ENCODE results near the gene LSAMP. TPM values are rescaled to one million over a fixed set of nuclear protein-coding genes. Genes with fewer than 3 reads are reported as not detected.

Gene LSAMP
- total and polyA plus RNA-seq, 2 of the 8 experiments (the other 6 are each of a cell fraction or from before 2014, with no cell fraction given): 1.8 to 5.7 TPM

GRCh38 chr3:115792206-115792955 lies 652.9 kb downstream of the LSAMP start:
- H3K27me3 ChIP-seq (replicated peaks in 1 of 4; ENCODE audit: control insufficient read depth in 3 of 4, extremely low read depth in 1 of 4, insufficient read depth in 3 of 4, low read length in 3 of 4): no peaks in the 10 kb centered on the region
- DNase-seq (ENCODE audit: low read depth in 1 of 2, low spot score in 2 of 2): no peak
- no peak overlapping the region for H3K27ac ChIP-seq (ENCODE audit: low read depth, low read length)
- no peak overlapping the region for H2BK120ac ChIP-seq (replicated peaks; ENCODE audit: low read depth, low read length)
- no peaks in the 10 kb centered on the region for H4K20me1 ChIP-seq (replicated peaks in 1 of 2; ENCODE audit: control insufficient read depth in 1 of 2, insufficient read depth in 2 of 2, low read length in 2 of 2)
- H3K4me1 ChIP-seq (replicated peaks in 1 of 4; ENCODE audit: control insufficient read depth in 3 of 4, insufficient read depth in 4 of 4, low read length in 3 of 4): no peaks in the 10 kb centered on the region
- no peak overlapping the region for H3K18ac ChIP-seq (ENCODE audit: extremely low read depth, low read length)
- no peak overlapping the region for H2BK5ac ChIP-seq (ENCODE audit: low read depth, low read length)
- CTCF ChIA-PET (ENCODE audit: partially characterized antibody): interaction anchor here (0.7 kb wide), 1 partner anchor 130 kb away, joined by 3 read pairs; no protein-coding TSS in a partner anchor
- FAIRE-seq: no peak
- H3K4me2 ChIP-seq (ENCODE audit: insufficient read depth in 1 of 2, low read depth in 2 of 2, low read length in 2 of 2): no peak overlapping the region
- POLR2A ChIA-PET (ENCODE audit: partially characterized antibody): interaction anchor here (0.6 kb wide), 1 partner anchor 305 kb away, joined by 3 read pairs; no protein-coding TSS in a partner anchor
- H3K79me2 ChIP-seq (ENCODE audit: control insufficient read depth in 1 of 2, insufficient read depth in 2 of 2, low read length in 2 of 2): no peaks in the 10 kb centered on the region
- no peak overlapping the region for H4K91ac ChIP-seq (replicated peaks; ENCODE audit: insufficient read length, low read length)
- peak overlapping the region; percentile 66; the same call in 1 of the 2 replicates for H2BK20ac ChIP-seq (ENCODE audit: low read length)
- no peak overlapping the region for H3K56ac ChIP-seq (replicated peaks; ENCODE audit: insufficient read length, low read depth, low read length)
- H3K14ac ChIP-seq (ENCODE audit: insufficient read length): no peak overlapping the region
- H3K79me1 ChIP-seq (ENCODE audit: low read depth, low read length): no peaks in the 10 kb centered on the region
- H2BK15ac ChIP-seq (ENCODE audit: low read length): no peak overlapping the region
- H3K23me2 ChIP-seq (ENCODE audit: low read depth, low read length): no peaks in the 10 kb centered on the region
- 80% methylated on average over 6 of the region's 6 CpGs; no CpG with 5 or more reads in 1 of the 2 experiments for WGBS, 2 experiments (ENCODE audit: extremely low coverage in 1 of 2, insufficient coverage in 1 of 2, insufficient read length in 1 of 2, insufficient replicate concordance in 2 of 2, low coverage in 1 of 2, low lambda C conversion rate in 2 of 2, missing lambda C conversion rate in 1 of 2)
- no peak overlapping the region for H3K23ac ChIP-seq (ENCODE audit: insufficient read length)
- no peaks in the 10 kb centered on the region for H3K36me3 ChIP-seq (ENCODE audit: control insufficient read depth in 2 of 4, insufficient read depth in 4 of 4, low read length in 3 of 4)
- peaks cover 0 to 2% of the 10 kb centered on the region in 2 experiments; a peak in 1 of 4 replicates for H3K9me3 ChIP-seq (ENCODE audit: insufficient read depth in 2 of 2, low read depth in 1 of 2, low read length in 1 of 2)
- no peak overlapping the region for H2AK5ac ChIP-seq (ENCODE audit: low read depth, low read length)
- no peak overlapping the region for H3K4me3 ChIP-seq (ENCODE audit: extremely low read depth in 1 of 4, insufficient read depth in 2 of 4, low read depth in 3 of 4, low read length in 4 of 4)
- H4K5ac ChIP-seq (ENCODE audit: insufficient read length, low read depth, low read length): no peak overlapping the region
- H2BK12ac ChIP-seq (ENCODE audit: low read depth, low read length): no peak overlapping the region
- no peak overlapping the region for H3K9ac ChIP-seq (replicated peaks in 1 of 4; ENCODE audit: extremely low read depth in 1 of 4, low read depth in 3 of 4, low read length in 3 of 4)
- H3K4ac ChIP-seq (replicated peaks; ENCODE audit: insufficient read length, low read depth, low read length): no peak overlapping the region
- no peak overlapping the region for H4K8ac ChIP-seq (ENCODE audit: extremely low read depth, insufficient read depth, low read length)
- no peak overlapping the region for H2AFZ ChIP-seq (ENCODE audit: low read length)
- no peak for TF ChIP-seq EZH2 (IDR thresholded peaks at IDR 0.05; ENCODE audit: low read depth, low read length, severe bottlenecking)
- no peak for TF ChIP-seq RFX5 (IDR thresholded peaks at IDR 0.05; ENCODE audit: borderline replicate concordance, low read depth, low read length)
- no peak for TF ChIP-seq PHF8 (conservative IDR thresholded peaks at IDR 0.05; ENCODE audit: low read depth, low read length)
- TF ChIP-seq SIRT6 (IDR thresholded peaks at IDR 0.05; ENCODE audit: low read length): no peak
- TF ChIP-seq TBP (IDR thresholded peaks at IDR 0.05; ENCODE audit: low read depth, low read length): no peak
- TF ChIP-seq HDAC6 (IDR thresholded peaks at IDR 0.05; ENCODE audit: low read depth, low read length): no peak
- no peak for TF ChIP-seq BACH1 (IDR thresholded peaks at IDR 0.05; ENCODE audit: low read length)
- TF ChIP-seq TEAD4 (IDR thresholded peaks at IDR 0.05; ENCODE audit: low read depth, low read length): no peak
- TF ChIP-seq POU5F1 (IDR thresholded peaks at IDR 0.05; ENCODE audit: low read depth, low read length): no peak
- TF ChIP-seq JUND (IDR thresholded peaks at IDR 0.05; ENCODE audit: low read length): no peak
- TF ChIP-seq CBX8 (IDR thresholded peaks at IDR 0.05; ENCODE audit: borderline replicate concordance, low read depth, low read length): no peak
- TF ChIP-seq, protein P1, sequence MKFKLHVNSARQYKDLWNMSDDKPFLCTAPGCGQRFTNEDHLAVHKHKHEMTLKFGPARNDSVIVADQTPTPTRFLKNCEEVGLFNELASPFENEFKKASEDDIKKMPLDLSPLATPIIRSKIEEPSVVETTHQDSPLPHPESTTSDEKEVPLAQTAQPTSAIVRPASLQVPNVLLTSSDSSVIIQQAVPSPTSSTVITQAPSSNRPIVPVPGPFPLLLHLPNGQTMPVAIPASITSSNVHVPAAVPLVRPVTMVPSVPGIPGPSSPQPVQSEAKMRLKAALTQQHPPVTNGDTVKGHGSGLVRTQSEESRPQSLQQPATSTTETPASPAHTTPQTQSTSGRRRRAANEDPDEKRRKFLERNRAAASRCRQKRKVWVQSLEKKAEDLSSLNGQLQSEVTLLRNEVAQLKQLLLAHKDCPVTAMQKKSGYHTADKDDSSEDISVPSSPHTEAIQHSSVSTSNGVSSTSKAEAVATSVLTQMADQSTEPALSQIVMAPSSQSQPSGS (IDR thresholded peaks at IDR 0.05; ENCODE audit: low read length): no peak

All from H1 (cell line).